Chondrocyte (in vitro differentiated cells): ENCODE measurements around the gene MYO5B. TPM values are rescaled to one million over a fixed set of nuclear protein-coding genes. Genes with fewer than 3 reads are reported as not detected.

Experiments
- DNase-seq: peaks from one replicate; pipeline ENCODE4 v3.0.0; 2021; ENCODE audit warnings: mixed read lengths, low spot score
- H3K27ac Mint-ChIP-seq: one replicate; pipeline ENCODE4 v1.8.0; 2021; ENCODE audit warnings: mild to moderate bottlenecking, moderate library complexity, mixed read lengths; ENCODE audit not compliant: unreplicated experiment
- H3K27me3 Mint-ChIP-seq: 2 replicates; pipeline ENCODE4 v1.8.0; 2021; ENCODE audit warnings: low read depth, mixed read lengths
- H3K36me3 Mint-ChIP-seq: 2 replicates; pipeline ENCODE4 v1.8.0; 2021; ENCODE audit warnings: low read depth, mixed read lengths
- H3K4me1 Mint-ChIP-seq: 2 replicates; pipeline ENCODE4 v1.8.0; 2021; ENCODE audit warnings: low read depth, mild to moderate bottlenecking, mixed read lengths
- H3K4me3 Mint-ChIP-seq: one replicate; pipeline ENCODE4 v1.8.0; 2021; ENCODE audit warnings: mild to moderate bottlenecking, moderate library complexity, mixed read lengths; ENCODE audit not compliant: unreplicated experiment
- H3K9me3 Mint-ChIP-seq: 2 replicates; pipeline ENCODE4 v1.8.0; 2021; ENCODE audit warnings: low read depth, mixed read lengths
- CTCF ChIP-seq: fragments of 200-600 bp; sonication (generic); IDR thresholded peaks from 2 replicates; pipeline ENCODE4 v1.5.0; 2021; ENCODE audit warnings: antibody characterized with exemption, mild to moderate bottlenecking, moderate library complexity
- total RNA-seq: library from RNA; stranded (reverse); gene quantifications from 3 replicates; pipeline ENCODE4 v1.2.1, GENCODE V29; 2021

MYO5B gene
- total RNA-seq, 1 donor from 2014 or later: 0.97 TPM

GRCh38 chr18:50187659-50188058, 7.3 kb downstream of the MYO5B start:
- no peak for DNase-seq
- H3K4me3 Mint-ChIP-seq: no peak overlapping the region
- H3K4me1 Mint-ChIP-seq: no peaks in the 10 kb centered on the region
- H3K27me3 Mint-ChIP-seq: peaks cover 50% of the 10 kb centered on the region
- no peak overlapping the region for H3K27ac Mint-ChIP-seq
- no peaks in the 10 kb centered on the region for H3K36me3 Mint-ChIP-seq
- no peak for TF ChIP-seq CTCF
- H3K9me3 Mint-ChIP-seq: no peaks in the 10 kb centered on the region

GRCh38 chr18:50186385-50186784, 8.6 kb downstream of the MYO5B start:
- Mint-ChIP-seq H3K27ac (no peak overlapping the region), H3K9me3 (no peaks in the 10 kb centered on the region), H3K4me1 (no peaks in the 10 kb centered on the region), H3K4me3 (no peak overlapping the region), H3K27me3 (peaks cover 46% of the 10 kb centered on the region), H3K36me3 (no peaks in the 10 kb centered on the region)
- TF ChIP-seq CTCF: no peak
- DNase-seq: no peak

- no peaks in the 10 kb centered on the region for H3K36me3 Mint-ChIP-seq
- TF ChIP-seq CTCF: no peak
- H3K4me1 Mint-ChIP-seq: no peaks in the 10 kb centered on the region
- DNase-seq: no peak
- no peak overlapping the region for H3K4me3 Mint-ChIP-seq
- no peaks in the 10 kb centered on the region for H3K9me3 Mint-ChIP-seq
- no peak overlapping the region for H3K27ac Mint-ChIP-seq
- peaks cover 32% of the 10 kb centered on the region for H3K27me3 Mint-ChIP-seq
Observed at GRCh38 chr18:50183556-50183955, 11.4 kb downstream of the MYO5B start.

GRCh38 chr18:50182511-50182910, 12.4 kb downstream of the MYO5B start:
- no peaks in the 10 kb centered on the region for H3K9me3 Mint-ChIP-seq
- DNase-seq: no peak
- H3K4me1 Mint-ChIP-seq: no peaks in the 10 kb centered on the region
- H3K27me3 Mint-ChIP-seq: peaks cover 36% of the 10 kb centered on the region
- no peaks in the 10 kb centered on the region for H3K36me3 Mint-ChIP-seq
- TF ChIP-seq CTCF: no peak
- no peak overlapping the region for H3K4me3 Mint-ChIP-seq
- H3K27ac Mint-ChIP-seq: no peak overlapping the region

GRCh38 chr18:50181590-50181989, 13.4 kb downstream of the MYO5B start:
- no peak overlapping the region for H3K4me3 Mint-ChIP-seq
- no peaks in the 10 kb centered on the region for H3K36me3 Mint-ChIP-seq
- H3K4me1 Mint-ChIP-seq: no peaks in the 10 kb centered on the region
- no peak for TF ChIP-seq CTCF
- no peak for DNase-seq
- H3K27me3 Mint-ChIP-seq: peaks cover 39% of the 10 kb centered on the region
- H3K27ac Mint-ChIP-seq: no peak overlapping the region
- no peaks in the 10 kb centered on the region for H3K9me3 Mint-ChIP-seq
